Measurements from ENCODE around the gene ITPKA.

ITPKA gene

DNA sequence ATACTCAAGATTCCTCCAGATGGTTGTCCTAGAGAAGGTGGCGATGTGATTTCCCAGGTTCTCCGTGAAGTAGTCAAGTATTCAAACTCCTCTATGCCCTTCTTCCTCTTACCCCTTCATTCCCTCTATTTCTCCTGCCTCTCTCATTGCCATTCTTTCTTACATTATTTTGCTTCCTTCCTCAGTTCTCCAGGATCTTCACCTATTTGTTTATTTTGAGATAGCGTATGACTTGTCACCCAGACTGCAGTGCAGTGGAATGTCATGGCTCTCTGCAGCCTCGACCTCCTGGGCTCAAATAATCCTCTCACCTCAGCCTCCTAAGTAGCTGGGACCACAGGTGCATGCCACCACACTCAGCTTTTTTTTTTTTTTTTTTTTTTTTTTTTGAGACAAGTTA, 1.8 kb upstream of the ITPKA start:
- DNase-seq, result no peak

DNA sequence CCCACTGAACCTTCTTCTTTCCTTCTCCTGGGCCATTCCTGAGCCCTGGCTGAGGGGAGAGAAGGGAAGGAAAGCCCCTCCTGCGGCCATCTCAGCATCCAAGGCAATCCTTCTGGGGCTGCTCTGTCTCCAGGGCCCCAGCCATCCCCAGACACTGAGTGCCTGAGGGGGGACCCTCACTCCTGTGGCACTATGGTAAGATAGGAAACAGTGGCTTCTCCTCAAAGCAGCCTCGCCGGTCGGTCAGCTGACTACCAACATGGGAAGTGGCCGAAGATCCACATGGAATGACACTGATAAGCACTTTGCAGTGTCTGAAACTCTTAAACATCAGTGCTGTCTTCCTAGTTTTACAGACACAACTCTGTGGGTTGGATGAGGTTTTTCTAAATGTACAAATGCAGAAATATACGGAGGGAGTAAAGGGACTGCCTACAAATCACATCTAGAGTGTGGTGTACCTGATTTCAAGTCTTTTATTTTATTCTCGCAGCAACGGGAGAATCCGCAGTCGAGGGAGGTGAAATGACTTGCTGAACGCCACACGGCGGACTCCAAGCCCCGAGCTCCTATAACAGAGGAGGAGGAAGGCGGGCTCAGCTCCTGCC, 973 bp upstream of the ITPKA start:
- DNase-seq, result no peak

DNA sequence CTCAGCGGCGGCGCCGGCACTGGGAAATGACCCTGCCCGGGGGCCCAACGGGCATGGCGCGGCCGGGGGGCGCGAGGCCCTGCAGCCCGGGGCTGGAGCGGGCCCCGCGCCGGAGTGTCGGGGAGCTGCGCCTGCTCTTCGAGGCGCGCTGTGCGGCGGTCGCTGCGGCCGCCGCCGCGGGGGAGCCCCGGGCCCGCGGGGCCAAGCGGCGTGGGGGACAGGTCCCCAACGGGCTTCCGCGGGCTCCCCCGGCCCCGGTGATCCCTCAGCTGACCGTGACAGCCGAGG, 172 bp downstream of the ITPKA start:
- no peak for DNase-seq

DNA sequence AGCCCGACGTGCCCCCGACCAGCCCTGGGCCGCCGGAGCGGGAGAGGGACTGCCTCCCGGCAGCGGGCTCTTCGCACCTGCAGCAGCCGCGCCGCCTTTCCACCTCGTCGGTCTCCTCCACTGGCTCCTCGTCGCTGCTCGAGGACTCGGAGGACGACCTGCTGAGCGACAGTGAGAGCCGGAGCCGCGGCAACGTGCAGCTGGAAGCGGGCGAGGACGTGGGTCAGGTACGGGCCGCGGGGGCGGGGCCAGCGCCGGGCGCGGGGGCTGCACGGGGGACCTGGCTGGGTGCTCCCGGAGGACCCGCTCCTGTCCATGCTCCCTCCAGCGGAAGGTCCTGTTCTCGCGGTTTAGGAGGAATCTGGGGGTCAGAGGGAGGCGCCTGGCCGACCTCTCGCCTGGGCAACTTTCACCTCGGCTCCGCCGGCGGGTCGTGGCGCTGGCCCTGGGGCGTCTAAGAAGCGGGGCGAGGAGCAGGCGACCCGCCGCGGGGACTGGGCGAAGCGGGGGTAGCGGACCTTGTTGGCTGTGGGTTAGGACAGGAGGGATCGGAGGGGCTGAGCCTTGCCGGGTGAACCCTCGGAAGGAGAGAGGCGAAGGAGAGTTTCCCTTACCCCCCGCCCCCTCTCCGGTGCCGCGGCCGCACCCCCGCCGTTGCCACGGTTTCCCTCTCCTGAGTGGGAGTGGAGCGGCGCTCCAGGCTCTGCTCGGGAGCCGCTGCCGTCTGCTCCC, 682 bp downstream of the ITPKA start:
- DNase-seq, result peak; percentile 19

DNA sequence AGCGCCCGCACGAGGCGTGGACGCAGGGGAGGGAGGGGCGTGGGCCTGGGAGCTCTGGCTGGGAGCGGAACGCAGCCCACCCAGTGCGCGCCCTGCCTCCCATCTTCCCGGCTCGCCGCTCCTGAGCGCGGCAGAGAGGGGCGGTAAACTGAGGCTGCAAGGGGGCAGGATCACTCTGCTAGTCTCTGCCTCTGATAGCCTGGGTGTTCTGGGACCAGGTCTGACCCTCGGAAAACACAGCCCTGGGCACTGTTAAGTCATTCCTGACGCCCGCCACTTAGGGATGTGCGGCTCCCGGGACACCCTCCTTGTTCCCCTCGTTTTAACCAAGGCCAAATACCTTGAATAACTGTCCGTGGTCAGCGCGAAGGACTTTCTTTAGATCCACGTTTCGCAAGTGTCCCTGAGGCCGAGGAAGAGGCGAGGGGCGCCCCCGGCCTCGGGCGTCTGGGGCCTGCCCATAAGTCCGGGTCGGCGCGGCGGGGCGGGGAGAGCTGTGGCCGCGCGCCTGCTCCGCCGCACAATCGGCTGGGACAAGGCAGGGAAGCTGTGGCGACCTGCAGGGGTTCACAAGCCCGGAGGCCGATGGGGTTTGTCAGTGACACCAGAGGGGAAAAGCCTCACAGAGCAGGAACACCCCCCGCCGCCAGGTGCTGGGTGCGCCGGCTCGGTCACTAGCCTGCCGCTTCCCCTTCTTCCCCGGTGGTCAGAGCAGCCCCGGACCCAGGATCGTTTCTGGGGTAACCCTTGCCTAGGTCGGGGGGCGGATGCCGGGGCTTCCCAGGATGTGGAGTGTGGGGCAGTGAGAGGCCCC, 1.5 kb downstream of the ITPKA start:
- no peak for DNase-seq

DNA sequence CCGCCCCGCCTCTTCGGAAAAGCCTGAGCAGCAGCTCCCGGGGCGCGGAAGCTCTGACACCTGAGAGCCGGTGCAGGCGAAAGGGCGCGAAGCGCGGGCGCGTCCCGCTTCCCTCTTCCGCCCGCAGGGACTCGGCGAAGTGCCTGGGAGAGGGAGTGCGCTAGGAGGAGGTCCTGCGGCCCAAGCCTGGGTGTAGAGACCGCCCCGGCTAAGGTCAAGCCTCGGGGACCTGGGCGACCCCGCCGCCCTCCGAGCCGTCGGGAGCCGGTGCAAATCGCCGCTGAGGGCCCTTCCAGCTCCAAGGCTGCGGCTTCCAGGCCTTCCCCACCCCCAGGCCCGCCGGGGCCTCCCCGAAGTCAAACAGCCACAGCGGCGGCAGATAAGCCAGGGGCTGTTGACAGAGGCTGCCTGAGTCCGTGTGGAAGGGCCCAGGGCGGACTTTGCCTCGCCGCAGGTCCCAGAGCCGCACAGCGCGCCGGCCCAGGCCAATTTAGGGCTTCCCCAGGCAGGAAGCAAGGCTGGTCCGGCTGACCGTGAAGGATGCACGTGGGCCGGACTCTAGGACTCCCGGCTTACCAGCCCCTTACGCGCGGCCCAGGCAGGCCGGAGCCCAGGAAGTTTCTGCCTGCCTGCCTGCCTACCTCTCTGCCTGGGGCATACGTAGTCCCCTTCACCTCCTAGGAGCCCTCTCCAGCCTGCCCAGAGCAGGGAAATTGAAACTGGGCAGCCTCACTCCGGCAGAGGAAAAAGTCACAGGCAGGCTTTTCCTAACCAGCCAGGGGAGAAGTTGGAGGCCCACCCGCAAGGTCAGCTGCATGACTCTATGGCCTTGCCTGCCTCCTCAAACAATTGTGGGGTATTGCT, 2.3 kb downstream of the ITPKA start:
- DNase-seq, result no peak

DNA sequence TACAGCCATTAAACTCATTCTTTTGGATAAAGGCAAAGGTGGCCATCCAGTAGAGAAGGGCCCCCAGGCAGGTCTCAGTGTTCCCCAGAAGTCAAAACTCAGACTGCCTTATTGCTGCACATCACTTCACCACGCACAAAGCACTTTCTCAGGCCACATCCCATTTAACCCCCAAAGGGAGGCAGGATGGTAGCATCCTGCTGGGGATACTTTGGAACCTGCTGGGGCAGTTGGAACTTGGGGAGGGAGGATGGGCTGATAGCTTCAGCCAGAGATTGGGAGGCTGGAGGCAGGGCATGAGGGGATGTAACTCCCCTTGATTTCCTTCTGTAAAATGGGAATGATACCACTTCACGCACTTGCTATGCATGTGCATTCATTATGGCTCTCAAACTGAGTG, 5.0 kb downstream of the ITPKA start:
- no peak for DNase-seq

DNA sequence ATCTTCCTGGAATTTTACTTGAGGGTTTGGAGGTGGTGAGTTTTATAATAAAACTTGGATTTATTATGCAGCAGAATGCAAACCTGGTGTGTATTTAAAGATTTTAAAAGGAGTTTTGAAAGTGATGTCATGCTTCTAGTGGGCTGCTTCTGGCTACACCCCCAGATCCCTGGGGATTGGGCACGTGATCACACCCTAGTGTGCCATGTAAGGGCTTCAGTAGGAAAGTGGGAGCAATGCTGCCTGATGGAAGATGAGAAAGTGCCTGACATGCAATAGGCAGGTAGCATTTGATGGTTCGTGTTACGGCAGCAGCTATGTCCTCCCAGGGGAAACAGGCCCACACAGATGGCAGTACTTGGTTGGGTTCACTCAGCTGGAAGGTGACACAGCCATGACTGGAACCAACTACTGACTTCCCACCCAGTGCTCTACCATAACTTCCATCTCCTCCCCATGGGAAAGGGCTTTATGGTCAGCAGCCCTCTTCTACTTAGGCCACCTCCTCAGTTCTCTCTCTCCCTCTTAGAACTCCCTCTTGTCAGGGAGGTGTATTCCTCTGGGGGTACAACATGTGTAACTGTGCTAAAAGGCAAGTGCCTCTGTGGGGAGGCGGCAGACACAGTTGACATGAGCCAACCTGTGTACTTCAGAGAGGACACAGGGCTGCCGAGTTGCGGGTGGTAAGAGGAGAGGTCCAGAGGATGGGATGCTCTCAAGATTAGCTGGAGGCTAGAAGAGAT, 5.6 kb downstream of the ITPKA start:
- DNase-seq, result peak; percentile 19

DNA sequence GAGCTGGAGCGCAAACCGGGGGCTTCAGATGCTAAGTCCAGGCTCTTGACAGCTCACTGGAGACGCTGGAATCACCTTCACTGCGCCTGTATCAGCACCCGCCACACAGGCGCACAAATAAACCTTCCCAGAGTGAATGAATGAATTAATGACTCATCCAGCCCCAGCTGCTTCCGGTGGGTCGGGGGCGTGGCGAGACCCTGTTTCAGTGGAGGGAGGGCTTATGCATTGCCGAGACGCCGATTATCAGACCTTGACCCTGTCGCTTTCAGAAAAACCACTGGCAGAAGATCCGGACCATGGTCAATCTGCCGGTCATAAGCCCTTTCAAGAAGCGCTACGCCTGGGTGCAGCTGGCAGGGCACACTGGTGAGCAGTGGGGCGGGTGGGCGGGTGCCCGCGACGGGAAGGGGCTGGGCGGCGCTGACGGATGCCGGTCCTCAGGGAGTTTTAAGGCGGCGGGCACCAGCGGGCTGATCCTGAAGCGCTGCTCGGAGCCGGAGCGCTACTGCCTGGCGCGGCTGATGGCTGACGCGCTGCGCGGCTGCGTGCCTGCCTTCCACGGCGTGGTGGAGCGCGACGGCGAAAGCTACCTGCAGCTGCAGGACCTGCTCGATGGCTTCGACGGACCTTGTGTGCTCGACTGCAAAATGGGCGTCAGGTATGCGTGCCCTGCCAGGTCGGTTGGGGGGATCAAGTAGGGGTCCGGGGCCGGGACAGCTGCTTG, 7.7 kb downstream of the ITPKA start:
- DNase-seq, result no peak

DNA sequence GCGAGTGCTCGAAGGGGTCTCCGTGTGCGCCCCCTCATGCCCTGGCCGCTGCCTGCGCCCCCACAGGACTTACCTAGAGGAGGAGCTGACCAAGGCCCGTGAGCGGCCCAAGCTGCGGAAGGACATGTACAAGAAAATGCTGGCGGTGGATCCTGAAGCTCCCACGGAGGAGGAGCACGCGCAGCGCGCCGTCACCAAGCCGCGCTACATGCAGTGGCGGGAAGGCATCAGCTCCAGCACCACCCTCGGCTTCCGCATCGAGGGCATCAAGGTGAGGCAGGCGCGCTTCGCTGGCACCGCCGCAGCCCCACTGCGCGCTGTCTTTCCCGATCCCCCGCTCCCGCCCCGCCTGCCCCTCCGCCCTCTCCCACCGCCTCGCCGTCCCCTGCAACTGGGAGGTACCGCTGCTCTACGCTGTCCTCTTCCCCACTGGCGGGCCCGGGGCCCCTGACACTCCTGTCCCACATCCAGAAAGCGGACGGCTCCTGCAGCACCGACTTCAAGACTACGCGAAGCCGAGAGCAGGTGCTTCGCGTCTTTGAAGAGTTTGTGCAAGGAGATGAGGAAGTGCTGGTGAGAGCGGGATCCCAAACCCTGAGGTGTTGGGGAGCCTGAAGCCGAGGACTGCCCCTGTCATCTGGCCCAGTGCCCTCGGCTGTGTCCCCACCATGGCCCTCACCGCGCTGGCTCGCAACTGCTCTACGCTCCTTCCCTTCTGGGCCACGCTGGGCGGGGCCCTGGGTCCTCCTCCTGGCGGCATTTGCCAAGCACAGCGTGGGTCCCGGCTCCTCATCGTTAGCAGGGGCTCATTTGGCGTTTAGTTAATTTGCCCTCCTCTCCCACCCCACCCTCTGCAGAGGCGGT, 8.5 kb downstream of the ITPKA start:
- DNase-seq, result no peak

DNA sequence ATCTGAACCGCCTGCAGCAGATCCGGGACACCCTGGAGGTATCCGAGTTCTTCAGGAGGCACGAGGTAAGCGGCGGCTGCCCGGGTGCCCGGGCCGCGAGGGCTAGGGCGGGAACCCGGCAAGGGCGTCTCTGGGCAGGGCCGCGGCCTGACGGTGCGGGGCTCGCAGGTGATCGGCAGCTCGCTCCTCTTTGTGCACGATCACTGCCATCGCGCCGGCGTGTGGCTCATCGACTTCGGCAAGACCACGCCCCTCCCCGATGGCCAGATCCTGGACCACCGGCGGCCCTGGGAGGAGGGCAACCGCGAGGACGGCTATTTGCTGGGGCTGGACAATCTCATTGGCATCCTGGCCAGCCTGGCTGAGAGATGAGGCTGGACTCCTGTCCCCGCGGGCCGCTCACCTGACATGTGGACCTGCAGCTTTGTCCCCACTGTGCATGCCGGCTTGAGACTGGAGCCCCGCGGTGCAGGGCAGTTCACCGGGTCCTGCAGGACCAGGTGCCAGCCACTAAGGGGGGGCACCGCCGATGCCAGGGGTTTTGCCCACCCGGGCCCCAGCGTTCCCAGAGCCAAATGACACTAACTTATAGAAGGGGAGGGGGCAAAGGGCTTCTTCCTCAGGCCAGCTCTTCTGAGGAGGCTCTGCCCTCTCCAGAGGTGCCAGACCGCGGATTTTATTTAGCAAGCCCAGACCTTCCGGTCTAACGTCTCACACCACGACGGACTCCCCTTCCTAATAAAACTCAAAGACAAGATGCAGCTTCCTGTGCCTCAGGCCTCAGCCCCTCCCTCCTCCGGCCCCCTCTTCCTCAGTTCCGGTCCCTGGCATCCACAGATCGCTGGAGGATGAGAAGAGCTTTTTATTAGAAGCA, 9.4 kb downstream of the ITPKA start:
- DNase-seq, result no peak

DNA sequence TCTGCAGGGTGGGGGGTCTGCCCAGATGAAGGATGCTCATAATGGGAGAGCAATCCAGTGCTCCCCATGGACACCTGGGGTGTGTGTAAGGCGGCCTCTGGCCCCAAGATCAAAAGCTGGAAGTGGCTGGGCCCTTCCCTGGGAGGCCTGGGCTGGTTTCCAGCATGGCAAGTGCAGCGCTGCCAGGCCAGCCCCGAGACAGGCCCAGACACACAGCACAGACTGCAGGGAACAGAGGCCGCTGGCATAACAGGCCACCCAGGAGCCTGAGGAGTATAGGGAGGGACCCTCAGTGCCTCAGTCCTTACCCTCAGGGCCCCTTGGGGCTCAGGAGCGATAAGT, 10.0 kb downstream of the ITPKA start:
- no peak for DNase-seq

DNA sequence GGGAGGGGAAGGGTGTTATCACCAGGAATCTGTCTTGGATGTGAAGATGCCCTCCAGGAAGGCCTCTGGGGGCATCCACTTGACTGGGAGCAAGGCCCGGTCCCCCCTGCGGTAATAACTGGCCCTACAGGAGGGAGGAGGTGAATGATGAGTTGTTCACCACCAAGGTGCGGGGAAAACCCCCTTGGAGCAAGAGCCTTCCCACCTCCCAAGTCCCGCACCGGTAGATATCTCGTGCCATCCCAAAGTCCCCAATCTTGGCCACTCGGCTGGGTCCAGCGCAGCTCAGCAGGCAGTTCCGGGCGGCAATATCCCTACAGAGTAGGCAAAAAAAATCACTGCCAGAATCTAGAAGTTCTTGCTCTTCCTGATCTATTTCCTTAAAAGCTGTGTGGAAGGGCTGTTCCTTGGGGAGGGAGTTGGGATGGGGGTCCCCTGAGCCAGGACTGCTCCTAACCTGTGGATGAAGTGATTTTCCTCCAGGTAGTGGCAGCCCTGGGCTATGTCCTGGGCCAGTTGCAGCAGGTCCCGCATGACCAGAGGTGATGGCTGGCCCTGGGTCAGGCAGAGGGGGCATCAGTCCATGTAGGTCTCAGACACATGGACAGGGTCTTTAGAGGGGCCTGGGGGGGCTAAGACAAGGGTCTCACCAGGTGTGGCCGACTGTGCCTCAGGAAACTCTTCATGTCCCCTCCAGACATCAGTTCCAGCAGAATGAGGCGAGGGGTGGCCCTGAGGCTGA, 11.2 kb downstream of the ITPKA start:
- DNase-seq, result no peak

DNA sequence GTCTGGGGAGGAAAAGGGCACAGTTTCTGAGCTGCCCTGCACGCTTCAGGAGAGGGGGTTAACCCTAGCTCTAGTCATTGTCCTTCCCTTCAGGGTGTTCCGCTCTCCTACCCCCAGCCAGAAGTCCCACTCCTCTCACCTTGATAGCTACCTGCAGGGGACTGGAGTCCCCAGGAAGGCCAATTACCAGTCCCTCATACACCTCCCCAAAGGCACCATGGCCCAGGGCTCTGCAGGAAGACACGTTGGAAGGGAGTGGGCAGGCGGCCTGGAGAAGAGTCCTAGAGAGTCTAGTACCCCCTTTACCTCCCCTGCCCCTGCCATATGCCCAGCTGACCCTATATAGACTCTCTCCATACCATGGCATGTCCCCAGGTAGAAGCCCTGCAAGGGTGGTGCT, 12.1 kb downstream of the ITPKA start:
- no peak for DNase-seq

DNA sequence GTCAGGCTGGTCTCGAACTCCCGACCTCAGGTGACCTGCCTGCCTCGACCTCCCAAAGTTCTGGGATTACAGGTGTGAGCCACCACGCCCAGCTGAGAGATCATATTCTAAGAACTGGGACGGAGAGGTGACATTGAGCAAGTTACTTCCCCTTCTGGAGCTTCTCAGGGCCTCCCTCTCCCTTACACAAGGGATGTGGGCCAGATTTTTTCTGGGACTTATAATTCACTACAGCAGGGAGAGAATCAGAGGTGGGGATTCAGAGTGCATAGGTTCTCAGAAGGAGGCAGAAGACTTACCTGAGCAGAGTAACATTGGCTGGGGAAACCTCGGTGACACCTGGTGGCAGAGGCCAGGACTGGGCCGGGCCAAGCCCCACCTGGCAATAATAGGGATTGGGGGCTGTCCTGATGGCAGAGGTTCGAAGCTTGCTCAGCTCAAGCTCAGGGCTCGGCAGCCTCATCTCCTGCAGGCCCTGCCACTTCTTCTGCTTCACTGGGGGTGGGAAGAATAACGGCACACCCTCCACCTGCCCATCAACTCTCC, 13.2 kb downstream of the ITPKA start:
- no peak for DNase-seq

DNA sequence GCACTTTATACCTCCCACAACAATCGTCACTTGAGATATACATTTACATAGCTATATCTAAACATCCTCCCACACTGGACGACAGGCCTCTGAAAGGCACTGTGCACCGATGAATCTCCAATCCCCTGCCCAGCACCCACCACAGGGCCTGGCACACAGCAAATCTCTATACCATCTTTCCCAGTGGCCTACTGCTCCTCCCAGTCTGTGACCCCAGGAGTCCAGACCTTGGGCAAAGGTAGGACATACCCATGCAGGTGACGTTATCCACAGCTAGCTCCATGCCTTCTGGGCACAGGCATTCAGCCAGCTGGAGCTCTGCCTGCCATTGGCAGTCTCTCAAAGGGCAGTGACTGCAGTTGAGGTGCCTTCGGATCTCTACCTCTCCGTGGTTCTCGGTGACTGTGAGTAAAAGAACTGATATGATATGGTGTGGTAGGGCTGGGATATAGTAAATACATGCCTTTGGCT, 14.2 kb downstream of the ITPKA start:
- no peak for DNase-seq

DNA sequence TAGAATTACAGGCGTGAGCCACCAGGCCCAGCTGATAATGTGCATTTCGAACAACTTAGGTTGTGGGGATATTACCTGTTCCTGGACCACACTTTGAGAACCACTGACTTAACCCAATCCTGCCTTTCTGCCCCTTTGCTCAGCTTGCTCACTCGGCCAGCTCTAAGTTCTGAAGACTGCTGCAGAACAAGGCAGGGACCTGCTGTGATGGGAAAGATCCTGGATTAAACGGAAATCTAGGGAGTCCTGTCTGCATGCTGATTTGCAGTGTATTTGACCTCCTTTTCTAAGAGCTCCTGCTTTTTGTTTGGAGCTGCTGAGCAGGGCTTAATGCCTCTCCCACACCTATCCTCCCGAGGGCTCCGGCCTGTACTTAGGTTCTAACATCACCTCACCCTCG, 17.1 kb downstream of the ITPKA start:
- DNase-seq, result no peak

DNA sequence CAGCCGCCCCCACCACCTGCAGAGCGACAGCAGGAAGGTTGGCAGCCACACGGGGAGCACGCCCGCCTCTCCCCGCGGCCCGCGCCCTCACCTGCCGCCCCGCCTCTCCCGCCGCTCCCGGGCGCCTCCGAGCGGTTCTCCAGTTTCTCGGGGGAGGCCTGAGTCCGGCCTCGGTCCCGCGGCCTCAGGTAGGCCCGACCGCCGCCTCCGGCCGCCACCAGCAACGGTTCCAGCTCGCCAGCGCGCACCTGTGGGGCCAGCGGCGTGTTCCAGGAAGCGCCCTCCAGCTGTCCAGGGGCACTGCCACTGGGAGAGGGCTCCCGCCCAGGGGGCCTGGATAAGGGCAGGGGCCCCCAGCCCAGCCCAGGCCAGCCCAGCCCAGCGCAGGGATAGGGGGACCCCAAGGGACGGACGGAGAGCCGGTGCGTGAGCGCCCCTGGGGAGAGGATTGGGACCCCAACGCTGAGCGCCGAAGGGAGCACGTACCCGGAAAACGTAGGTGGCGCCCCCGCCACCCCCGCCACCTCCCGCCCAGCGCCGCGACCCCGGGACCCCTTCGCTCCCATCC, 17.7 kb downstream of the ITPKA start:
- DNase-seq, result no peak

Data from NCI-H1436 (cell line).